ENCODE results near the gene ANKRD37. TPM values are rescaled to one million over a fixed set of nuclear protein-coding genes. Genes with fewer than 3 reads are reported as not detected.

Gene ANKRD37
- total RNA-seq, 1 donor: 22.8 TPM

DNA sequence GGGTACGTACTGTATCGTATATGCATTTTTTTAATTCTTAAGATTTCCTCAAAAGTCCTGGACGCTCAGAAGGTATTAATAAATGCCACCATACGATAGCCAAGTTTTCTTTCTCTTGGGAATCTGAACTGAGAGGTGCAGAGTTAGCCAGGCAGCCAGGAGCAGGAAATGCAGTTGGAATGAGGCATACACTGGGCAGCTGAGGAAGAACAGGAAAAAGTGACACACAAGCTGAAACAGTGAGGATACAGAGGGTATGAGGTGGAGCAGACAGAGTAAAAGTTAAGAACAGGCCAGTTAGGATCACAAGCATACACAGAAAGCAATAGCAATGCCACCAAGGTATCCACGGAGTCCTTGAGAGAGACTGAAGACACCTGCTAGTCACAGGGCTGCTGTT lies 15.8 kb downstream of the ANKRD37 start:
- no peak for DNase-seq (ENCODE audit: insufficient read length, low spot score, missing footprints)
- no peak overlapping the region for H2AFZ ChIP-seq (ENCODE audit: low read length)
- H3K27me3 ChIP-seq (ENCODE audit: insufficient read depth, low read length): no peaks in the 10 kb centered on the region
- H3K4me2 ChIP-seq (ENCODE audit: insufficient read depth, low read length): no peak overlapping the region
- no peaks in the 10 kb centered on the region for H3K4me1 ChIP-seq (ENCODE audit: insufficient read depth, low read length)
- H3K36me3 ChIP-seq (ENCODE audit: insufficient read depth, low read length): peaks cover 70% of the 10 kb centered on the region
- H3K9me3 ChIP-seq (ENCODE audit: low read depth, low read length): no peaks in the 10 kb centered on the region
- H3K79me2 ChIP-seq (ENCODE audit: insufficient read depth, low read length): no peaks in the 10 kb centered on the region
- no peak overlapping the region for H3K27ac ChIP-seq (ENCODE audit: low read depth, low read length)
- TF ChIP-seq, protein P1, sequence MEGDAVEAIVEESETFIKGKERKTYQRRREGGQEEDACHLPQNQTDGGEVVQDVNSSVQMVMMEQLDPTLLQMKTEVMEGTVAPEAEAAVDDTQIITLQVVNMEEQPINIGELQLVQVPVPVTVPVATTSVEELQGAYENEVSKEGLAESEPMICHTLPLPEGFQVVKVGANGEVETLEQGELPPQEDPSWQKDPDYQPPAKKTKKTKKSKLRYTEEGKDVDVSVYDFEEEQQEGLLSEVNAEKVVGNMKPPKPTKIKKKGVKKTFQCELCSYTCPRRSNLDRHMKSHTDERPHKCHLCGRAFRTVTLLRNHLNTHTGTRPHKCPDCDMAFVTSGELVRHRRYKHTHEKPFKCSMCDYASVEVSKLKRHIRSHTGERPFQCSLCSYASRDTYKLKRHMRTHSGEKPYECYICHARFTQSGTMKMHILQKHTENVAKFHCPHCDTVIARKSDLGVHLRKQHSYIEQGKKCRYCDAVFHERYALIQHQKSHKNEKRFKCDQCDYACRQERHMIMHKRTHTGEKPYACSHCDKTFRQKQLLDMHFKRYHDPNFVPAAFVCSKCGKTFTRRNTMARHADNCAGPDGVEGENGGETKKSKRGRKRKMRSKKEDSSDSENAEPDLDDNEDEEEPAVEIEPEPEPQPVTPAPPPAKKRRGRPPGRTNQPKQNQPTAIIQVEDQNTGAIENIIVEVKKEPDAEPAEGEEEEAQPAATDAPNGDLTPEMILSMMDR (IDR thresholded peaks at IDR 0.05; ENCODE audit: extremely low read depth, low read depth, low read length): no peak
- H3K4me3 ChIP-seq (ENCODE audit: insufficient read depth, low read length): no peak overlapping the region
- H4K20me1 ChIP-seq (ENCODE audit: insufficient read depth, low read length): no peaks in the 10 kb centered on the region

GRCh38 chr4:185416955-185417354 lies 20.3 kb downstream of the ANKRD37 start:
- TF ChIP-seq, protein P1 (IDR thresholded peaks at IDR 0.05; ENCODE audit: extremely low read depth, low read depth, low read length): no peak
- peaks cover 3% of the 10 kb centered on the region for H3K79me2 ChIP-seq (ENCODE audit: insufficient read depth, low read length)

GRCh38 chr4:185421366-185422124 lies 24.9 kb downstream of the ANKRD37 start:
- Histone ChIP-seq H3K27me3 (ENCODE audit: insufficient read depth, low read length) (no peaks in the 10 kb centered on the region), H3K36me3 (ENCODE audit: insufficient read depth, low read length) (peaks cover 19% of the 10 kb centered on the region), H3K9me3 (ENCODE audit: low read depth, low read length) (no peaks in the 10 kb centered on the region), H3K4me2 (ENCODE audit: insufficient read depth, low read length) (peak overlapping the region; percentile 17), H3K4me1 (ENCODE audit: insufficient read depth, low read length) (peaks cover 30% of the 10 kb centered on the region), H3K4me3 (ENCODE audit: insufficient read depth, low read length) (no peak overlapping the region), H2AFZ (ENCODE audit: low read length) (no peak overlapping the region), H3K27ac (ENCODE audit: low read depth, low read length) (peak overlapping the region; percentile 22), H3K79me2 (ENCODE audit: insufficient read depth, low read length) (peaks cover 32% of the 10 kb centered on the region), H4K20me1 (ENCODE audit: insufficient read depth, low read length) (peaks cover 3% of the 10 kb centered on the region)
- DNase-seq (ENCODE audit: insufficient read length, low spot score, missing footprints): no peak
- TF ChIP-seq, protein P1 (IDR thresholded peaks at IDR 0.05; ENCODE audit: extremely low read depth, low read depth, low read length): no peak

More at GRCh38 chr4:185416955-185417354, 20.3 kb downstream of the ANKRD37 start:
- no peak for DNase-seq (ENCODE audit: insufficient read length, low spot score, missing footprints)
- no peak overlapping the region for H2AFZ ChIP-seq (ENCODE audit: low read length)
- H3K4me1 ChIP-seq (ENCODE audit: insufficient read depth, low read length): peaks cover 11% of the 10 kb centered on the region
- H3K27me3 ChIP-seq (ENCODE audit: insufficient read depth, low read length): no peaks in the 10 kb centered on the region
- H3K27ac ChIP-seq (ENCODE audit: low read depth, low read length): no peak overlapping the region
- peaks cover 57% of the 10 kb centered on the region for H3K36me3 ChIP-seq (ENCODE audit: insufficient read depth, low read length)
- H3K4me3 ChIP-seq (ENCODE audit: insufficient read depth, low read length): no peak overlapping the region
- H4K20me1 ChIP-seq (ENCODE audit: insufficient read depth, low read length): peaks cover 3% of the 10 kb centered on the region
- no peak overlapping the region for H3K4me2 ChIP-seq (ENCODE audit: insufficient read depth, low read length)
- no peaks in the 10 kb centered on the region for H3K9me3 ChIP-seq (ENCODE audit: low read depth, low read length)

GRCh38 chr4:185424905-185425646 lies 28.4 kb downstream of the ANKRD37 start:
- peak; percentile 69 for DNase-seq (ENCODE audit: insufficient read length, low spot score, missing footprints)
- no peaks in the 10 kb centered on the region for H3K36me3 ChIP-seq (ENCODE audit: insufficient read depth, low read length)
- H3K4me1 ChIP-seq (ENCODE audit: insufficient read depth, low read length): peaks cover 30% of the 10 kb centered on the region
- peaks cover 3% of the 10 kb centered on the region for H4K20me1 ChIP-seq (ENCODE audit: insufficient read depth, low read length)
- H3K4me2 ChIP-seq (ENCODE audit: insufficient read depth, low read length): peak overlapping the region; percentile 83
- H2AFZ ChIP-seq (ENCODE audit: low read length): peak overlapping the region; percentile 99
- peaks cover 29% of the 10 kb centered on the region for H3K79me2 ChIP-seq (ENCODE audit: insufficient read depth, low read length)
- peak overlapping the region; percentile 74 for H3K4me3 ChIP-seq (ENCODE audit: insufficient read depth, low read length)
- no peaks in the 10 kb centered on the region for H3K9me3 ChIP-seq (ENCODE audit: low read depth, low read length)
- H3K27ac ChIP-seq (ENCODE audit: low read depth, low read length): peak overlapping the region; percentile 100
- TF ChIP-seq, protein P1 (IDR thresholded peaks at IDR 0.05; ENCODE audit: extremely low read depth, low read depth, low read length): no peak
- no peaks in the 10 kb centered on the region for H3K27me3 ChIP-seq (ENCODE audit: insufficient read depth, low read length)
